ENCODE measurements around the gene LARGE1. TPM values are rescaled to one million over a fixed set of nuclear protein-coding genes. Genes with fewer than 3 reads are reported as not detected.

LARGE1 gene
- total and polyA plus RNA-seq, 2 of the 13 experiments (the other 11 are each of a cell fraction or from before 2014, with no cell fraction given), result 8.4 to 11.0 TPM

- Histone ChIP-seq H4K20me1 (ENCODE audit: insufficient read depth, low read length) (no peaks in the 10 kb centered on the region), H3K79me2 (ENCODE audit: insufficient read depth, low read length) (no peaks in the 10 kb centered on the region), H3K4me2 (ENCODE audit: low read depth, low read length) (no peak overlapping the region), H3K27me3 (ENCODE audit: control insufficient read depth in 1 of 2, insufficient read depth in 2 of 2, low read length in 2 of 2) (no peaks in the 10 kb centered on the region), H3K4me1 (ENCODE audit: insufficient read depth, low read length) (no peaks in the 10 kb centered on the region), H3K9ac (ENCODE audit: insufficient read depth, low read depth, low read length) (no peak overlapping the region), H3K36me3 (replicated peaks in 1 of 2; ENCODE audit: control insufficient read depth in 1 of 2, insufficient read depth in 2 of 2, low read length in 2 of 2) (no peaks in the 10 kb centered on the region), H3K9me3 (ENCODE audit: low read length) (no peaks in the 10 kb centered on the region), H3K27ac (ENCODE audit: extremely low read length, insufficient read depth, low read length) (no peak overlapping the region), H2AFZ (ENCODE audit: low read length) (no peak overlapping the region), H3K4me3 (replicated peaks in 1 of 3; ENCODE audit: insufficient read depth in 1 of 3, low read depth in 2 of 3, low read length in 3 of 3) (no peak overlapping the region)
- ATAC-seq (no peak), FAIRE-seq (no peak), DNase-seq (ENCODE audit: low spot score) (no peak)
- intact Hi-C loops (cut with micrococcal nuclease; ENCODE audit: unreplicated experiment) (no loop called here), in situ Hi-C loops (cut with HindIII; ENCODE audit: extremely low pct_ligation_motif_present, low pct_unique_long_range_greater_than_20kb) (no loop called here)
- ChIA-PET POLR2A (no interaction called here), CTCF (ENCODE audit: low intra/inter-chr PET ratio, low total read pairs) (no interaction called here)
- WGBS (ENCODE audit: low lambda C conversion rate), result 98% methylated on average over 3 of the region's 5 CpGs
- TF ChIP-seq MXI1 (IDR thresholded peaks at IDR 0.05; ENCODE audit: borderline replicate concordance, low read depth, low read length) (no peak), HMG20A (CRISPR knock-in tag; IDR thresholded peaks at IDR 0.05; ENCODE audit: borderline replicate concordance) (no peak), TSC22D2 (CRISPR knock-in tag; IDR thresholded peaks at IDR 0.05; ENCODE audit: borderline replicate concordance) (no peak), IKZF5 (CRISPR knock-in tag; IDR thresholded peaks at IDR 0.05) (no peak), FOXK2 (IDR thresholded peaks at IDR 0.05) (no peak), HOXA9 (CRISPR knock-in tag; IDR thresholded peaks at IDR 0.05; ENCODE audit: borderline replicate concordance) (no peak), MNT (IDR thresholded peaks at IDR 0.05) (no peak), RARA (CRISPR knock-in tag; IDR thresholded peaks at IDR 0.05) (no peak), ZNF280B (CRISPR knock-in tag; IDR thresholded peaks at IDR 0.05; ENCODE audit: borderline replicate concordance) (no peak), SP140L (CRISPR knock-in tag; IDR thresholded peaks at IDR 0.05; ENCODE audit: borderline replicate concordance) (no peak), ZMAT3 (CRISPR knock-in tag; conservative IDR thresholded peaks at IDR 0.05) (no peak), ZNF782 (CRISPR knock-in tag; IDR thresholded peaks at IDR 0.05; ENCODE audit: borderline replicate concordance) (no peak), ZNF780A (CRISPR knock-in tag; IDR thresholded peaks at IDR 0.05) (no peak)
- BruUV-seq (replicated peaks), result no TSS peak
Observed at GRCh38 chr22:33418484-33418883, 501.8 kb downstream of the LARGE1 start.
